Limb (tissue), 2 donors: ENCODE results near the gene HS6ST3.

Source experiments
- DNase-seq, 2 donors: peaks; one replicate each; pipeline ENCODE4 v3.0.0-alpha.2; 2016; ENCODE audit errors: extremely low spot score in 2 of 2

The HS6ST3 gene

GRCh38 chr13:96646515-96647211, 556.8 kb downstream of the HS6ST3 start:
- no peak for DNase-seq

GRCh38 chr13:96650301-96650886, 560.5 kb downstream of the HS6ST3 start:
- no peak for DNase-seq

- DNase-seq = no peak
Measured at GRCh38 chr13:96651598-96651997, 561.7 kb downstream of the HS6ST3 start.

- DNase-seq = no peak
Measured at GRCh38 chr13:96652506-96652905, 562.6 kb downstream of the HS6ST3 start.

- DNase-seq = no peak
Measured at GRCh38 chr13:96661612-96662011, 571.7 kb downstream of the HS6ST3 start.

GRCh38 chr13:96662036-96662435, 572.1 kb downstream of the HS6ST3 start:
- DNase-seq = no peak

- DNase-seq = no peak
Measured at GRCh38 chr13:96667294-96668018, 577.5 kb downstream of the HS6ST3 start.

- DNase-seq = no peak
Measured at GRCh38 chr13:96671073-96671472, 581.2 kb downstream of the HS6ST3 start.

GRCh38 chr13:96672016-96672415, 582.1 kb downstream of the HS6ST3 start:
- no peak for DNase-seq

GRCh38 chr13:96673825-96674224, 583.9 kb downstream of the HS6ST3 start:
- no peak for DNase-seq

- no peak for DNase-seq
Measured at GRCh38 chr13:96677029-96677428, 587.1 kb downstream of the HS6ST3 start.

GRCh38 chr13:96678801-96679200, 588.9 kb downstream of the HS6ST3 start:
- DNase-seq = no peak

GRCh38 chr13:96680898-96681297, 591.0 kb downstream of the HS6ST3 start:
- DNase-seq = no peak

- no peak for DNase-seq
Measured at GRCh38 chr13:96681766-96682165, 591.9 kb downstream of the HS6ST3 start.

GRCh38 chr13:96684469-96684868, 594.6 kb downstream of the HS6ST3 start:
- no peak for DNase-seq

- no peak for DNase-seq
Measured at GRCh38 chr13:96684907-96685306, 595.0 kb downstream of the HS6ST3 start.

- DNase-seq = no peak
Measured at GRCh38 chr13:96686286-96686685, 596.4 kb downstream of the HS6ST3 start.

GRCh38 chr13:96687191-96687590, 597.3 kb downstream of the HS6ST3 start:
- DNase-seq = no peak

GRCh38 chr13:96690998-96691397, 601.1 kb downstream of the HS6ST3 start:
- no peak for DNase-seq

- no peak for DNase-seq
Measured at GRCh38 chr13:96696389-96696900, 606.5 kb downstream of the HS6ST3 start.

- DNase-seq = no peak
Measured at GRCh38 chr13:96700657-96701056, 610.8 kb downstream of the HS6ST3 start.

GRCh38 chr13:96707146-96707545, 617.2 kb downstream of the HS6ST3 start:
- no peak for DNase-seq
